ENCODE measurements around the gene KCNK7. TPM values are rescaled to one million over a fixed set of nuclear protein-coding genes. Genes with fewer than 3 reads are reported as not detected.

Gene KCNK7
- total and polyA plus RNA-seq, 2 donors (not counting 3 experiments of a cell fraction or from before 2014, with no cell fraction given): 0.17 to 0.60 TPM

DNA sequence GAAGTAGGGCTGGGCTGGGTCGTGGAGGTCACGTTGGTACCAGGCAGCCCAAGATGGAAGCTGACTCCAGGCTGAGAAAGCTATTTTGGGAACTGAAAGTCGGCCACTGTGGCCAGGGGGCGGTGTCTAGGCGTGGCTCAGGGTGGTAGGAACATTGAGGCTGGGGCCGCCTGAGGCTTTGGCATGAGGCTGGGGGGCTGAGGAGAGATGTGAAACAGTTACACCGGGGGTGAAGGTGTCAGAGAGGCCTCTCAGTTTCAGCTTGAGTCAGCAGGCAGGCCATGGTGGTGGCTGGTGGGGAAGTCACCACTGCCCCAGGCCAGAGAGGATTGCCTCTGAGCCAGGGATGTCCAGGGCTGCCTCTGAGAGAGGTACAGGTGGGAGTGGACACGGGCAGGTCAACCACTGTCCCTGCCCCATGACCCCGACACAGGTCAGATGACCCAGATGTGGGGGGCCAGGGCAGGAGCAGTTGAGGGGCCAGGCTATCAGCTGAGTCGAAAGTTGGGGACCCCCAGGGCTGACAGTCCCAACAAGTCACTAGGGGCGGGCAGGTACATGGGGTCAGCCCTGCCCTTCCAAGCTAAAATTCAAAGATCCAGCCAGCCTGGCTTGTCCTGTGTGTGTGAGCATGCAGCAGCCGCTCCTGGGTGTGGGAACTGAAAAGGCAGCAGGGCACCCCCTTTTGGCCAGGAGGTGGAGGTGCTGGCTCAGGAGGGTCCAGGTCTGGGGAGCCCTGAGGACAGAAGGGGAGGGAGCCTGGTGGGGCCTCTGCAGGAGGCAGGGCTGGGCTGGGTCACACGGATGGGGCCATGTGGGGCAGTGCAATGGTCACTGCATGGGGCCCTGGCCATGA is 7.2 kb downstream of the KCNK7 start:
- H3K79me2 ChIP-seq (ENCODE audit: control insufficient read depth, insufficient read depth, low read length): no peaks in the 10 kb centered on the region
- H2AFZ ChIP-seq (ENCODE audit: low read depth, low read length): no peak overlapping the region
- no peak for TF ChIP-seq FOS (IDR thresholded peaks at IDR 0.05; ENCODE audit: borderline replicate concordance, insufficient read depth, low read length)
- TF ChIP-seq EZH2 (IDR thresholded peaks at IDR 0.05; ENCODE audit: borderline replicate concordance, low read depth, low read length, severe bottlenecking): no peak
- TF ChIP-seq, protein P1, sequence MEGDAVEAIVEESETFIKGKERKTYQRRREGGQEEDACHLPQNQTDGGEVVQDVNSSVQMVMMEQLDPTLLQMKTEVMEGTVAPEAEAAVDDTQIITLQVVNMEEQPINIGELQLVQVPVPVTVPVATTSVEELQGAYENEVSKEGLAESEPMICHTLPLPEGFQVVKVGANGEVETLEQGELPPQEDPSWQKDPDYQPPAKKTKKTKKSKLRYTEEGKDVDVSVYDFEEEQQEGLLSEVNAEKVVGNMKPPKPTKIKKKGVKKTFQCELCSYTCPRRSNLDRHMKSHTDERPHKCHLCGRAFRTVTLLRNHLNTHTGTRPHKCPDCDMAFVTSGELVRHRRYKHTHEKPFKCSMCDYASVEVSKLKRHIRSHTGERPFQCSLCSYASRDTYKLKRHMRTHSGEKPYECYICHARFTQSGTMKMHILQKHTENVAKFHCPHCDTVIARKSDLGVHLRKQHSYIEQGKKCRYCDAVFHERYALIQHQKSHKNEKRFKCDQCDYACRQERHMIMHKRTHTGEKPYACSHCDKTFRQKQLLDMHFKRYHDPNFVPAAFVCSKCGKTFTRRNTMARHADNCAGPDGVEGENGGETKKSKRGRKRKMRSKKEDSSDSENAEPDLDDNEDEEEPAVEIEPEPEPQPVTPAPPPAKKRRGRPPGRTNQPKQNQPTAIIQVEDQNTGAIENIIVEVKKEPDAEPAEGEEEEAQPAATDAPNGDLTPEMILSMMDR (IDR thresholded peaks at IDR 0.05; ENCODE audit: extremely low read depth in 1 of 2, insufficient read depth in 1 of 2, low read depth in 1 of 2, low read length in 2 of 2): peak; percentile 63 to 73
- TF ChIP-seq JUN (IDR thresholded peaks at IDR 0.05; ENCODE audit: borderline replicate concordance, insufficient read depth, insufficient read length, low read depth): no peak
- TF ChIP-seq MYC (IDR thresholded peaks at IDR 0.05; ENCODE audit: low read depth, low read length): no peak
- TF ChIP-seq, protein P2, sequence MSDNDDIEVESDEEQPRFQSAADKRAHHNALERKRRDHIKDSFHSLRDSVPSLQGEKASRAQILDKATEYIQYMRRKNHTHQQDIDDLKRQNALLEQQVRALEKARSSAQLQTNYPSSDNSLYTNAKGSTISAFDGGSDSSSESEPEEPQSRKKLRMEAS (IDR thresholded peaks at IDR 0.05; ENCODE audit: insufficient read depth, insufficient read length): no peak
- no peak overlapping the region for H3K4me3 ChIP-seq (replicated peaks in 1 of 3; ENCODE audit: insufficient read depth in 1 of 3, low read depth in 1 of 3, low read length in 3 of 3)
- DNase-seq (ENCODE audit: low read depth, low spot score) (peak; percentile 54), FAIRE-seq (peak; percentile 76)
- POLR2A ChIA-PET: interaction anchor here (0.8 kb wide), 1 partner anchor 50 kb away, joined by 3 read pairs; no protein-coding TSS in a partner anchor
- H3K9me3 ChIP-seq (replicated peaks; ENCODE audit: control insufficient read depth, insufficient read depth, low read length): no peaks in the 10 kb centered on the region
- CTCF ChIA-PET: interaction anchor here (1.6 to 12.2 kb wide), 5 partner anchors 14 to 117 kb away, joined by 3 to 206 read pairs (median 17); partner anchors contain the start of genes EHBP1L1, FAM89B and ZNRD2
- H3K27ac ChIP-seq (ENCODE audit: insufficient read depth, low read depth, low read length): no peak overlapping the region
- no peak overlapping the region for H3K4me2 ChIP-seq (ENCODE audit: insufficient read depth, low read length)
- no peaks in the 10 kb centered on the region for H4K20me1 ChIP-seq (replicated peaks; ENCODE audit: control insufficient read depth, extremely low read depth, insufficient read depth, low read length)
- no peaks in the 10 kb centered on the region for H3K36me3 ChIP-seq (ENCODE audit: control insufficient read depth in 2 of 2, extremely low read depth in 1 of 2, insufficient read depth in 2 of 2, low read length in 2 of 2)
- no peaks in the 10 kb centered on the region for H3K27me3 ChIP-seq (ENCODE audit: control insufficient read depth in 2 of 2, insufficient read depth in 2 of 2, low read length in 2 of 2)
- dilution Hi-C loops (cut with MboI; ENCODE audit: extremely low pct_ligation_motif_present, low sequenced_read_pairs): no loop called here
- H3K9me1 ChIP-seq (replicated peaks; ENCODE audit: control insufficient read depth, extremely low read depth, insufficient read depth, low read length): no peaks in the 10 kb centered on the region
- H3K9ac ChIP-seq (replicated peaks; ENCODE audit: extremely low read depth, insufficient read depth, low read length): no peak overlapping the region
- peaks cover 7% of the 10 kb centered on the region for H3K4me1 ChIP-seq (ENCODE audit: control insufficient read depth, extremely low read depth, insufficient read depth, low read length)
- intact Hi-C loops (cut with micrococcal nuclease): loop anchor here (1.0 kb wide), 2 partner anchors 14 to 48 kb away; no protein-coding TSS in a partner anchor
- BruUV-seq (replicated peaks): no TSS peak

Measured in endothelial cell of umbilical vein (primary cell).